C4-2B (cell line): ENCODE measurements around the gene ATP6V1E1.

Source experiments
- ZFX ChIP-seq: fragments of 450-650 bp; IDR thresholded peaks from 2 replicates; pipeline ENCODE4 v1.6.1; 2017
- TF ChIP-seq, protein P1 (sequence below): fragments of 450-650 bp; conservative IDR thresholded peaks from 2 replicates; pipeline ENCODE4 v1.5.1; 2017; ENCODE audit warnings: mild to moderate bottlenecking

- TF ChIP-seq, protein P1, sequence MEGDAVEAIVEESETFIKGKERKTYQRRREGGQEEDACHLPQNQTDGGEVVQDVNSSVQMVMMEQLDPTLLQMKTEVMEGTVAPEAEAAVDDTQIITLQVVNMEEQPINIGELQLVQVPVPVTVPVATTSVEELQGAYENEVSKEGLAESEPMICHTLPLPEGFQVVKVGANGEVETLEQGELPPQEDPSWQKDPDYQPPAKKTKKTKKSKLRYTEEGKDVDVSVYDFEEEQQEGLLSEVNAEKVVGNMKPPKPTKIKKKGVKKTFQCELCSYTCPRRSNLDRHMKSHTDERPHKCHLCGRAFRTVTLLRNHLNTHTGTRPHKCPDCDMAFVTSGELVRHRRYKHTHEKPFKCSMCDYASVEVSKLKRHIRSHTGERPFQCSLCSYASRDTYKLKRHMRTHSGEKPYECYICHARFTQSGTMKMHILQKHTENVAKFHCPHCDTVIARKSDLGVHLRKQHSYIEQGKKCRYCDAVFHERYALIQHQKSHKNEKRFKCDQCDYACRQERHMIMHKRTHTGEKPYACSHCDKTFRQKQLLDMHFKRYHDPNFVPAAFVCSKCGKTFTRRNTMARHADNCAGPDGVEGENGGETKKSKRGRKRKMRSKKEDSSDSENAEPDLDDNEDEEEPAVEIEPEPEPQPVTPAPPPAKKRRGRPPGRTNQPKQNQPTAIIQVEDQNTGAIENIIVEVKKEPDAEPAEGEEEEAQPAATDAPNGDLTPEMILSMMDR: no peak
- TF ChIP-seq ZFX: no peak
These were observed 20.0 kb upstream of the ATP6V1E1 start for GRCh38 chr22:17648569-17648968.
